BJ (cell line): Measurements from ENCODE around the gene BMP2K. TPM values are rescaled to one million over a fixed set of nuclear protein-coding genes. Genes with fewer than 3 reads are reported as not detected.

ENCODE experiments used
- CTCF ChIA-PET: fragments of 350-600 bp; formaldehyde crosslinking; extraction: SDS; loops from one replicate; lab custom pipeline; 2021; ENCODE audit warnings: antibody characterized with exemption, inconsistent platforms; lab: Yijun Ruan, JAX
- POLR2A ChIA-PET: fragments of 300-600 bp; sonication (Branson Sonifier 250); formaldehyde crosslinking; extraction: SDS; loops from one replicate; lab custom pipeline; 2021; ENCODE audit warnings: antibody characterized with exemption; lab: Charles Lee
- DNase-seq: peaks from one replicate; pipeline ENCODE4 v3.0.0-alpha.2; 2011; ENCODE audit warnings: low read depth
- H3K27me3 ChIP-seq: 2 replicates; pipeline ENCODE4 v1.6.0; 2011; ENCODE audit warnings: low read length; ENCODE audit not compliant: control insufficient read depth, insufficient read depth
- H3K36me3 ChIP-seq: 2 replicates; pipeline ENCODE4 v1.5.1; 2011; ENCODE audit warnings: low read length; ENCODE audit not compliant: control insufficient read depth, insufficient read depth
- H3K4me3 ChIP-seq: 2 replicates; pipeline ENCODE4 v1.5.1; 2011; ENCODE audit warnings: low read depth, mild to moderate bottlenecking, control low read depth, low read length
- CTCF ChIP-seq: IDR thresholded peaks from 2 replicates; pipeline ENCODE4 v1.5.1; 2011; ENCODE audit warnings: low read depth, mild to moderate bottlenecking, control low read depth, inconsistent platforms, low read length, moderate library complexity; ENCODE audit not compliant: insufficient read depth
- polyA plus RNA-seq: library from polyadenylated mRNA; depleted of rRNA; stranded (reverse); fragments of >200 nt; gene quantifications from 2 replicates; pipeline ENCODE4 v1.2.3, GENCODE V29; 2011

The BMP2K gene
- polyA plus RNA-seq, 1 experiment: 19.3 TPM

- Histone ChIP-seq H3K4me3 (no peak overlapping the region), H3K27me3 (no peaks in the 10 kb centered on the region), H3K36me3 (no peaks in the 10 kb centered on the region)
- ChIA-PET POLR2A (interaction anchor here (0.6 kb wide), 1 partner anchor 166 kb away, joined by 4 read pairs; no protein-coding TSS in a partner anchor), CTCF (interaction anchor here (0.6 kb wide), 1 partner anchor 59 kb away, joined by 3 read pairs; no protein-coding TSS in a partner anchor)
- TF ChIP-seq CTCF: no peak
- DNase-seq: no peak
These were observed 3.9 kb downstream of the BMP2K start for GRCh38 chr4:78780093-78780492.

GRCh38 chr4:78781139-78781538, 5.0 kb downstream of the BMP2K start:
- ChIA-PET CTCF (no interaction called here), POLR2A (no interaction called here)
- Histone ChIP-seq H3K27me3 (no peaks in the 10 kb centered on the region), H3K36me3 (no peaks in the 10 kb centered on the region), H3K4me3 (no peak overlapping the region)
- DNase-seq: no peak
- no peak for TF ChIP-seq CTCF

- Histone ChIP-seq H3K36me3 (0 out of 2 replicates have a peak, but pooled peaks cover 1% of the 10 kb centered on the region), H3K4me3 (no peak overlapping the region), H3K27me3 (no peaks in the 10 kb centered on the region)
- DNase-seq: no peak
- no peak for TF ChIP-seq CTCF
- ChIA-PET POLR2A (interaction anchor here (0.5 kb wide), 1 partner anchor 19 kb away, joined by 3 read pairs; no protein-coding TSS in a partner anchor), CTCF (interaction anchor here (1.3 kb wide), 1 partner anchor 173 kb away, joined by 5 read pairs; no protein-coding TSS in a partner anchor)
These were observed 5.8 kb downstream of the BMP2K start for GRCh38 chr4:78781924-78782323.

- H3K4me3 ChIP-seq: no peak overlapping the region
- H3K36me3 ChIP-seq: 0 out of 2 replicates have a peak, but pooled peaks cover 1% of the 10 kb centered on the region
- ChIA-PET POLR2A (no interaction called here), CTCF (interaction anchor here (1.1 kb wide), 1 partner anchor 80 kb away, joined by 3 read pairs; no protein-coding TSS in a partner anchor)
- no peak for TF ChIP-seq CTCF
- peak; percentile 79 for DNase-seq
- no peaks in the 10 kb centered on the region for H3K27me3 ChIP-seq
These were observed 8.2 kb downstream of the BMP2K start for GRCh38 chr4:78784236-78784865.

DNA sequence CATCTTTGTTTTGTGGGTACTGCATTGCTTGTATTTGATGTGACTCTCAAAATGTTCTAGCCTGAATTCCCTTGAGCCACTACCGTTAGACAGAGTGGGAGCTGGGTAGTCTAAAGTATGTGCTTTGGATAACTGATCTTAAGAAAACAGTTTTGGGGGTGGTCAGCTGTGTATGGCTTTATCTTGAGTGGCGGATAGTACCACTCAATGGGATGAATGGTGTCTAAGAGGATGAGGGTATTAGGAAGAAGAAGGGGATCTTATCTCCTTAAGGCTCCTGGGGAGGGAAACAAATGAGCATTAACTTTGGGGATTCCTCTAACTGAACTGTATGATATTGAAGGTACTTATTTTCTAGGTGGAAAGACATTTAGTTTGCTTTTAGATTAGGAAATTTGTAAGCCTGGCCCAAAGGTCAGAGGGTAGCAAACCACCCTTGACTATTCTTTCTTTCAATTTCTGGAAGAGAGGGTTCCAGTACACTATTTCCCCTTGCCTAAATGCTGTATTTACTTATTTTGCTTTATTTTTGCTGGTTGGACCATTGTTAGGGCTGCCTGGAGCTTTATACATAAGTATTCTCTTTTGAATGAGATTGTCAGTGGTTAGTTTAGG, 11.3 kb downstream of the BMP2K start:
- CTCF ChIA-PET: interaction anchor here (1.3 kb wide), 1 partner anchor 50 kb away, joined by 3 read pairs; no protein-coding TSS in a partner anchor
- TF ChIP-seq CTCF: no peak

More for the DNA sequence above, 11.3 kb downstream of the BMP2K start:
- H3K36me3 ChIP-seq: 0 out of 2 replicates have a peak, but pooled peaks cover 1% of the 10 kb centered on the region
- H3K4me3 ChIP-seq: no peak overlapping the region
- POLR2A ChIA-PET: no interaction called here
- no peaks in the 10 kb centered on the region for H3K27me3 ChIP-seq
- DNase-seq: no peak
